ENCODE results near the gene ZNF865. TPM values are rescaled to one million over a fixed set of nuclear protein-coding genes. Genes with fewer than 3 reads are reported as not detected.

ZNF865 gene
- total RNA-seq, 3 donors from 2014 or later: 12.7 to 18.5 (median 13.2) TPM

- intact Hi-C loops (cut with DNase I, micrococcal nuclease): no loop called here
- ATAC-seq: peak; percentile 76
- TF ChIP-seq, protein P1, sequence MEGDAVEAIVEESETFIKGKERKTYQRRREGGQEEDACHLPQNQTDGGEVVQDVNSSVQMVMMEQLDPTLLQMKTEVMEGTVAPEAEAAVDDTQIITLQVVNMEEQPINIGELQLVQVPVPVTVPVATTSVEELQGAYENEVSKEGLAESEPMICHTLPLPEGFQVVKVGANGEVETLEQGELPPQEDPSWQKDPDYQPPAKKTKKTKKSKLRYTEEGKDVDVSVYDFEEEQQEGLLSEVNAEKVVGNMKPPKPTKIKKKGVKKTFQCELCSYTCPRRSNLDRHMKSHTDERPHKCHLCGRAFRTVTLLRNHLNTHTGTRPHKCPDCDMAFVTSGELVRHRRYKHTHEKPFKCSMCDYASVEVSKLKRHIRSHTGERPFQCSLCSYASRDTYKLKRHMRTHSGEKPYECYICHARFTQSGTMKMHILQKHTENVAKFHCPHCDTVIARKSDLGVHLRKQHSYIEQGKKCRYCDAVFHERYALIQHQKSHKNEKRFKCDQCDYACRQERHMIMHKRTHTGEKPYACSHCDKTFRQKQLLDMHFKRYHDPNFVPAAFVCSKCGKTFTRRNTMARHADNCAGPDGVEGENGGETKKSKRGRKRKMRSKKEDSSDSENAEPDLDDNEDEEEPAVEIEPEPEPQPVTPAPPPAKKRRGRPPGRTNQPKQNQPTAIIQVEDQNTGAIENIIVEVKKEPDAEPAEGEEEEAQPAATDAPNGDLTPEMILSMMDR (IDR thresholded peaks at IDR 0.05): peak; percentile 95
- Histone ChIP-seq H3K9me3 (no peaks in the 10 kb centered on the region), H3K36me3 (ENCODE audit: low read depth) (no peaks in the 10 kb centered on the region), H3K4me1 (ENCODE audit: low read depth) (peaks cover 33% of the 10 kb centered on the region), H3K4me3 (peak overlapping the region; percentile 81)
- peak; percentile 97 to 99 (median 98) for DNase-seq
Measured at GRCh38 chr19:55653651-55654322, 48.3 kb downstream of the ZNF865 start.

- TF ChIP-seq, protein P1 (IDR thresholded peaks at IDR 0.05): no peak
- DNase-seq (peak; percentile 99 to 100 (median 99)), ATAC-seq (peak; percentile 84)
- no peaks in the 10 kb centered on the region for H3K9me3 ChIP-seq
- H3K4me1 ChIP-seq (ENCODE audit: low read depth): peaks cover 33% of the 10 kb centered on the region
- no peaks in the 10 kb centered on the region for H3K36me3 ChIP-seq (ENCODE audit: low read depth)
- H3K4me3 ChIP-seq: peak overlapping the region; percentile 81
- intact Hi-C loops (cut with DNase I, micrococcal nuclease): no loop called here
Measured at GRCh38 chr19:55654323-55654867, 48.9 kb downstream of the ZNF865 start.

GRCh38 chr19:55654868-55655647 lies 49.6 kb downstream of the ZNF865 start, which contains the start of gene U2AF2:
Gene U2AF2, plus strand, starts transcription at chr19:55655035. Its CDS starts 70 bp downstream, at chr19:55655105.
- intact Hi-C loops (cut with DNase I, micrococcal nuclease): no loop called here
- TF ChIP-seq, protein P1 (IDR thresholded peaks at IDR 0.05): no peak
- DNase-seq: peak; percentile 97 to 99 (median 98)
- Histone ChIP-seq H3K4me3 (peak within 1 kb of the TSS; percentile 81), H3K36me3 (ENCODE audit: low read depth) (no peaks in the 10 kb centered on the region), H3K9me3 (no peaks in the 10 kb centered on the region), H3K4me1 (ENCODE audit: low read depth) (peaks cover 33% of the 10 kb centered on the region)
- ATAC-seq: peak; percentile 73

GRCh38 chr19:55655648-55656040 lies 50.2 kb downstream of the ZNF865 start:
- TF ChIP-seq, protein P1 (IDR thresholded peaks at IDR 0.05): no peak
- Histone ChIP-seq H3K36me3 (ENCODE audit: low read depth) (no peaks in the 10 kb centered on the region), H3K4me3 (peak overlapping the region; percentile 81), H3K9me3 (no peaks in the 10 kb centered on the region), H3K4me1 (ENCODE audit: low read depth) (peaks cover 33% of the 10 kb centered on the region)
- DNase-seq (no peak), ATAC-seq (no peak)
- intact Hi-C loops (cut with DNase I, micrococcal nuclease): no loop called here

DNA sequence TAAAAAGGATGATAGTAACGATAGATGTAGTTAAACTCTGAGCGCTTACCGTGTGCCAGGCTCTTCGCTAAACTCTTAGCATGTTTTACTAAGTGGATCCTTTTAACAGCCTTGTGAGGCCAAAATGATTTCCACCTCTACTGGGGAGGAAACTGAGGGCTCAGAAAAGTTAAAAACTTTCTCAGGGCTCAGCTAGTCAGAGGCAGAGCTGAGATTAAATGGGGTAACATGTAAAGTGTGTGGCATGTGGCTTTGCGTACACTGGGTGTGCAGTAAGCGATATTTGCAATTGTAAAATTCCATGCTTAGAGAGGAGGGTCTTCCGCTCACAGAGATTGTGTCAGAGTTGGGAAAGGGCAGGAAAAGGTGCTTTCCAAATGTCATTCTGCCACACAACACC lies 51.1 kb downstream of the ZNF865 start:
- intact Hi-C loops (cut with DNase I, micrococcal nuclease): no loop called here
- DNase-seq (no peak), ATAC-seq (no peak)
- no peaks in the 10 kb centered on the region for H3K9me3 ChIP-seq
- no peaks in the 10 kb centered on the region for H3K36me3 ChIP-seq (ENCODE audit: low read depth)
- peaks cover 33% of the 10 kb centered on the region for H3K4me1 ChIP-seq (ENCODE audit: low read depth)
- TF ChIP-seq, protein P1 (IDR thresholded peaks at IDR 0.05): no peak
- no peak overlapping the region for H3K4me3 ChIP-seq
